Coronary artery (tissue), 2 donors: ENCODE measurements around the gene PRDM10.

Source experiments
- DNase-seq: peaks from one replicate; pipeline ENCODE4 v3.0.0-alpha.2; 2017; ENCODE audit warnings: low spot score
- H3K27ac ChIP-seq, 2 donors: fragments of 200-600 bp; sonication (generic); one replicate each; pipeline ENCODE4 v1.5.1; 2016 to 2019
- H3K4me3 ChIP-seq: fragments of 200-600 bp; sonication (generic); 2 replicates; pipeline ENCODE4 v1.5.1; 2016; ENCODE audit warnings: mild to moderate bottlenecking, moderate library complexity
- CTCF ChIP-seq: fragments of 200-600 bp; sonication (generic); IDR thresholded peaks from one replicate; pipeline ENCODE4 v1.5.1; 2019; ENCODE audit warnings: antibody characterized with exemption

PRDM10 gene

GRCh38 chr11:130002352-130002845 is at the start of gene PRDM10:
Gene PRDM10 (minus strand): TSS chr11:130002835. CDS start chr11:129960964, 41,871 bp downstream.
- Histone ChIP-seq H3K4me3 (peak within 1 kb of the TSS; percentile 94), H3K27ac (peak within 1 kb of the TSS; percentile 98)
- DNase-seq: peak; percentile 95
- no peak for TF ChIP-seq CTCF

GRCh38 chr11:130051082-130051481 is 48.4 kb upstream of the PRDM10 start:
- no peak for DNase-seq
- Histone ChIP-seq H3K4me3 (no peak overlapping the region), H3K27ac (peak overlapping the region in 1 of 2 donors; percentile 58)
- no peak for TF ChIP-seq CTCF

GRCh38 chr11:130050257-130050656 is 47.6 kb upstream of the PRDM10 start:
- Histone ChIP-seq H3K27ac (peak overlapping the region in 1 of 2 donors; percentile 58), H3K4me3 (no peak overlapping the region)
- TF ChIP-seq CTCF: no peak
- no peak for DNase-seq

GRCh38 chr11:130049328-130049771 is 46.7 kb upstream of the PRDM10 start:
- peak overlapping the region in 1 of 2 donors; percentile 27 for H3K27ac ChIP-seq

GRCh38 chr11:130047141-130047540 is 44.5 kb upstream of the PRDM10 start:
- Histone ChIP-seq H3K27ac (no peak overlapping the region), H3K4me3 (no peak overlapping the region)
- no peak for DNase-seq
- TF ChIP-seq CTCF: no peak

More at GRCh38 chr11:130049328-130049771, 46.7 kb upstream of the PRDM10 start:
- TF ChIP-seq CTCF: no peak
- DNase-seq: no peak
- H3K4me3 ChIP-seq: no peak overlapping the region

GRCh38 chr11:130043575-130043974 is 40.9 kb upstream of the PRDM10 start:
- TF ChIP-seq CTCF: no peak
- H3K4me3 ChIP-seq: no peak overlapping the region
- DNase-seq: no peak
- H3K27ac ChIP-seq: no peak overlapping the region

- Histone ChIP-seq H3K27ac (no peak overlapping the region), H3K4me3 (no peak overlapping the region)
- no peak for DNase-seq
- no peak for TF ChIP-seq CTCF
These were observed 39.5 kb upstream of the PRDM10 start for GRCh38 chr11:130042093-130042591.
